Urinary bladder (tissue), 4 donors: ENCODE data around the gene ERFL. TPM values are rescaled to one million over a fixed set of nuclear protein-coding genes. Genes with fewer than 3 reads are reported as not detected.

Source experiments
- DNase-seq: peaks from one replicate; pipeline ENCODE4 v3.0.0-alpha.2; 2015; ENCODE audit errors: extremely low spot score
- H3K27ac ChIP-seq: one replicate; pipeline ENCODE4 v1.5.1; 2013; ENCODE audit warnings: low read depth, mild to moderate bottlenecking, moderate library complexity
- H3K36me3 ChIP-seq: one replicate; pipeline ENCODE4 v1.6.1; 2013; ENCODE audit warnings: mild to moderate bottlenecking, moderate library complexity; ENCODE audit not compliant: insufficient read depth
- H3K4me1 ChIP-seq: one replicate; pipeline ENCODE4 v1.6.1; 2013; ENCODE audit warnings: mild to moderate bottlenecking, moderate library complexity; ENCODE audit not compliant: insufficient read depth
- H3K4me3 ChIP-seq: one replicate; pipeline ENCODE4 v1.5.1; 2013; ENCODE audit warnings: low read depth, low read length
- WGBS: extraction: QIAGEN DNeasy Blood & Tissue Kit; methylation state at CpG from one replicate; pipeline ENCODE4 v1.1.7; 2013; 5-methylcytosine and 5-hydroxymethylcytosine counted together
- polyA plus RNA-seq: library from polyadenylated mRNA; stranded (reverse); fragments of 200-250 nt; gene quantifications from one replicate; pipeline ENCODE4 v1.2.3, GENCODE V29; 2013
- total RNA-seq: library from RNA; depleted of rRNA; stranded (reverse); fragments of >200 nt; gene quantifications from one replicate; pipeline ENCODE4 v1.2.3, GENCODE V29; 2014
- donor health status: healthy with polysubstance abuse.
- donor health status: healthy.

ERFL gene
- total and polyA plus RNA-seq, 2 donors: 0.19 TPM; not detected in 1

DNA sequence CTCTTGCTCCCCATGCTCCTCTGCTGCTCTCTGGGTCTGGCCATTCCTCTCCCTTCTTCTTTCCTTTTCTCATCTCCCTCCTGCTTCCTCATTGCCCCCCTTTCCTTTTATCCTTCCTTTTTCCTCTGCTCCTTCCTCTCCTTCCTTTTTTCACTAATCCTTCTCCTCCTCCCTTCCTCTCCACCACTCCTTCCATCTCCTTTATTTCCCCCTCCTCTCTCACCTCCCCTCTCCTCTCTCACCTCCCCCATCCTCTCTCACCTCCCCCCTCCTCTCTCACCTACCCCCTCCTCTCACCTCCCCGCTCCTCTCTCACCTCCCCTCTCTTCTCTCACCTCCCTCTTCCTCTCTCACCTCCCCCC lies 31.7 kb downstream of the ERFL start:
- H3K4me1 ChIP-seq: no peaks in the 10 kb centered on the region
- no peak overlapping the region for H3K4me3 ChIP-seq
- no peak overlapping the region for H3K27ac ChIP-seq
- 92% methylated on average over 1 of the region's 1 CpG for WGBS
- no peak for DNase-seq
- peaks cover 6% of the 10 kb centered on the region for H3K36me3 ChIP-seq

DNA sequence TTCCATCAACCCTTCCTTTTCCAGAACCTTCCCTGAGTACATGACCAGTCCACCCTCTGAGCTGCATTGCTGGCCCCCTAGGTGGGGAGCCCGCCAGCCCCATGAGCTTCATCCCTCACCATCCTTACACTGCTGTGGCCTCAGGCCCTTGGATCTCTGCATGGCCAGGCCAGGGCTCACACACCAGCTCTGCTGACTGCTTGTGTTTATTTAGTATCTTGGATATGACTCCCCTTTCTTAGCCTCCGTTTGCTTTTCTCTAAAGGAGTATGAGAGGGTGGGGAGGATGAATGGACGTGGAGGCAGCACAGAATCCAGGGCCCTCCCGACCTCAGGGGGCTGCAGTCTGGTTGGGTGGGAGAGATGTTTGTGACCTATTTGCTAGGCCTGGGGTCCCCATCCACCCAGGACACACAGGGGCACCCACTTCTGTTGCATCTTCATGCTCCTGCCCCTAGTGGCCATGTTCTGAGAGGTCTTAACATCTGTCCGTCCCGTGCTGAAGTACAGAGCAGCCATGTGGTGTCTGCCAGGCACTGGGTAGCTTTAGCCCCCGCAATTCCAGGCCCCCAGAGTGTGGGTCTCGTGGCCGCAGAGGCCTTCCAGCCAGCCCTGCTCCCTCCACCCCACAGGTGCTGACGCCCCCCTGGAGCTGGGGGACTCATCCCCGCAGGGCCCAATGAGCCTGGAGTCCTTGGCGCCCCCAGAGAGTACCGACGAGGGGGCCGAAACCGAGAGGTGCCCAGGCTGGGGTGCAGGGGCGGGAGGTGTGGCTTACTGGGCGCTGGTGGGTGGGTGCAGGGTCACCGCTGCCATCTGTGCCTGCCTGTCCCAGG lies 32.3 kb downstream of the ERFL start:
- Histone ChIP-seq H3K4me1 (no peaks in the 10 kb centered on the region), H3K4me3 (no peak overlapping the region), H3K27ac (no peak overlapping the region), H3K36me3 (peaks cover 6% of the 10 kb centered on the region)
- WGBS: 83% methylated on average over 19 of the region's 19 CpGs
- DNase-seq: no peak

- DNase-seq: no peak
- WGBS: 85% methylated on average over 14 of the region's 14 CpGs
- Histone ChIP-seq H3K4me3 (no peak overlapping the region), H3K36me3 (peaks cover 6% of the 10 kb centered on the region), H3K27ac (no peak overlapping the region), H3K4me1 (no peaks in the 10 kb centered on the region)
Observed at GRCh38 chr19:41894350-41894749, 33.9 kb downstream of the ERFL start.

- Histone ChIP-seq H3K4me3 (no peak overlapping the region), H3K4me1 (no peaks in the 10 kb centered on the region), H3K36me3 (peaks cover 6% of the 10 kb centered on the region), H3K27ac (no peak overlapping the region)
- DNase-seq: no peak
- WGBS: 78% methylated on average over 6 of the region's 6 CpGs
Observed at GRCh38 chr19:41893899-41894298, 34.4 kb downstream of the ERFL start.

DNA sequence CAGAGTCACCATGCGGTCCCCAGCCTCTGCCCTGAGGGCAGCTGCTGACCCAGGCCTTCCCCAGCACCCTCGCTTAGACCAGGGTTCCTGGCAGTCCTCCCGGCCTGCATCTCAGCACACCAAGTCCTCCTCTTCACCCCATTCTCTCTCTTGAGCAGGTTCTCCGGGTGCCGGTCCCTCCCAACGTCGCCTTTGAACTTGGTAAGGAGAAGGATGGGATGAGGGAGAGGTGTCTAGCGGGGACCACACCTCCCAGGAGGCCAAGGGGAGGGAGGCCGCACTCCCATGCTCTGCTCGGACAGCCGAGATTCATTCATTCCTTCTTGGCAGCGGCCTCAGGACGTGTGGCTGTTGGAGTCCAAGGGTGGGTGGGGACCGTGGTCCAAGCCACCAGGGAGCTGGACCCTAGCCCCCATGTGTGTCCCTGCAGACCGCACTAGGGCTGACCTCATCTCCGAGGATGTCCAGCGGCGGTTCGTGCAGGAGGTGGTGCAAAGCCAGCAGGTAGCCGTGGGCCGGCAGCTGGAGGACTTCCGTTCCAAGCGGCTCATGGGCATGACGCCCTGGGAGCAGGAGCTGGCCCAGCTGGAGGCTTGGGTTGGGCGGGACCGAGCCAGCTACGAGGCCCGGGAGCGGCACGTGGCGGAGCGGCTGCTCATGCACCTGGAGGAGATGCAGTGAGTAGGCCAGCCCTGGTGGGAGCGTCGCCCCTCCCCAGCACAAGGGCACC lies 35.9 kb downstream of the ERFL start:
- peaks cover 6% of the 10 kb centered on the region for H3K36me3 ChIP-seq
- H3K27ac ChIP-seq: no peak overlapping the region
- DNase-seq: no peak
- H3K4me3 ChIP-seq: no peak overlapping the region
- no peaks in the 10 kb centered on the region for H3K4me1 ChIP-seq
- 85% methylated on average over 34 of the region's 34 CpGs for WGBS

GRCh38 chr19:41890936-41891335 lies 37.3 kb downstream of the ERFL start:
- no peaks in the 10 kb centered on the region for H3K4me1 ChIP-seq
- no peak for DNase-seq
- 95% methylated on average over 4 of the region's 4 CpGs for WGBS
- no peak overlapping the region for H3K4me3 ChIP-seq
- peaks cover 6% of the 10 kb centered on the region for H3K36me3 ChIP-seq
- H3K27ac ChIP-seq: no peak overlapping the region

- WGBS: 92% methylated on average over 8 of the region's 8 CpGs
- peaks cover 2% of the 10 kb centered on the region for H3K4me1 ChIP-seq
- H3K27ac ChIP-seq: no peak overlapping the region
- peaks cover 3% of the 10 kb centered on the region for H3K36me3 ChIP-seq
- H3K4me3 ChIP-seq: no peak overlapping the region
- DNase-seq: no peak
Observed at GRCh38 chr19:41889896-41890295, 38.4 kb downstream of the ERFL start.

DNA sequence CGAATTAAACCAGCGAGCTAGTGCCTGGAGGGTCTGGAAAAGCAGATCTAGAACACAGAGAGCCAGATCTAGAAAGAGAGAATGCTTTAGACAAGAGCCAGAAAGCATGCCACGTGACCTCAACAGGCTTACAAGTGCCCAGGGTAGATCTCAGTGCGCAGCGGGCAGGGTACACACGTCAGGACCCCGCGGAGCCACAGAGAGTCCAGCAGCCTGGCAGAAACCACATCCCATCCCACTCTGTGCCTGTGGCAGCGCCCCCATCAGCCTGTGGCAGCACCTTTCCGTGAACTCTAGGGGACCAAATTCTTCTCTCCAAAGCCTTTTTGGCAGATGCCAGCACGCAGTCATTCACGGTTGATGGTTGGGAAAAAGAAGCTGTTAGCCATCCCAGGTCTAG lies 39.3 kb downstream of the ERFL start:
- 88% methylated on average over 12 of the region's 12 CpGs for WGBS
- no peak for DNase-seq
- Histone ChIP-seq H3K4me1 (peaks cover 4% of the 10 kb centered on the region), H3K36me3 (peaks cover 3% of the 10 kb centered on the region), H3K27ac (no peak overlapping the region), H3K4me3 (no peak overlapping the region)

DNA sequence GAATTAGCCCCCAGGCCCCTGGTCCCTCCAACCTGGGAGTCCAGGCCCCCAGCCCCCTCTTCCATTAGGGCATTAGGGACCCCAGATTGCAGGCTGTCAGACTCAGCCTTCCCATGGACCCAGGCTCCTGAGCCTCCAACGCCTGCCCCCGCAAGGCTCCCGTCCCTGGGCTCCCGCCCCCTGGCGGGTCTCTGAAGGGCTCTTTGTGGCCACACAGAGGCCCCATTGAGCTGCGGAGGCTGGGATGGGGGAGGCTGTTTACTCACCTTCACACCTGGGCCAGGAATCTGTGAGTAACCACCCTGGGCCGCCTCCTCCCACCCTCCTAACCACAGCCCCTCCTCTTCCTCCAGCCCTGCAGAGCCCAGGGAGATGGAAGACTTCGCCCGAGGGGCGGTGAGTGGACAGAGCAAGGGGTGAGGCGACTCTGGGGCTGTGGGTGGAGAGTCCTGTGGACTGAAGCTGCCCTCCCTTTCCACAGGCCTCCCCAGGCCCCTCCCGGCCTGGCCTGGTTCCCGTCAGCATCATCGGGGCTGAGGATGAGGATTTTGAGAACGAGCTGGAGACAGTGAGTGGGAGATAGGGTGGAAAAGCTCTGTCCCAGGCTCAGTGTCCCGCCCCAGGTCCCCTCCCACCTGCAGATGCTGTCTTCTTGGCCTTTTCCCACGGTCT lies 40.4 kb downstream of the ERFL start:
- peaks cover 4% of the 10 kb centered on the region for H3K4me1 ChIP-seq
- DNase-seq: no peak
- H3K36me3 ChIP-seq: peaks cover 3% of the 10 kb centered on the region
- H3K4me3 ChIP-seq: no peak overlapping the region
- no peak overlapping the region for H3K27ac ChIP-seq
- WGBS: 48% methylated on average over 17 of the region's 17 CpGs

- Histone ChIP-seq H3K4me3 (peak overlapping the region; percentile 15), H3K36me3 (no peaks in the 10 kb centered on the region), H3K4me1 (peaks cover 4% of the 10 kb centered on the region), H3K27ac (no peak overlapping the region)
- WGBS: 60% methylated on average over 13 of the region's 13 CpGs
- no peak for DNase-seq
Observed at GRCh38 chr19:41886761-41887710, 41.2 kb downstream of the ERFL start.

- Histone ChIP-seq H3K4me3 (peak overlapping the region; percentile 91), H3K4me1 (peaks cover 4% of the 10 kb centered on the region), H3K36me3 (no peaks in the 10 kb centered on the region), H3K27ac (peak overlapping the region; percentile 50)
- WGBS: under 1% methylated on average over 66 of the region's 66 CpGs
- DNase-seq: peak; percentile 86
Observed at GRCh38 chr19:41883821-41884733, 44.2 kb downstream of the ERFL start.

DNA sequence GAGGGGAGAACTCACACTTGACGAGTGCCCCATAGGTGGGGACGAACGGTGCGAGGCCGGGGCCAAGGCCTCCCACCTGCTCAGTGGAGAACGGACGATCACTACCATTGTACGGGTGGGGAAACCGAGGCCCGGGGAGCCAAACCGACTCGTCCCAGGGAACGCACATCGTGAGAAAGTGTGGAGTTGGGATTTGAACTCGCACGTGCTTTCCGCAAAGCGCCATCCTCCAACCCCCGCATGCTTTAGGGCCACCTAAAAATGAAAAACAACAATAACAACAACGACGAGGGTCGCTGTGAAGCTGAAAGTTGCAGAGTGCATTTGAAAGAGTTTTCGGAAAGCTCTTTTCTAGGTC lies 44.8 kb downstream of the ERFL start:
- Histone ChIP-seq H3K4me1 (peaks cover 4% of the 10 kb centered on the region), H3K27ac (peak overlapping the region; percentile 72), H3K4me3 (peak overlapping the region; percentile 91), H3K36me3 (no peaks in the 10 kb centered on the region)
- no peak for DNase-seq
- under 1% methylated on average over 23 of the region's 23 CpGs for WGBS
